Measurements from ENCODE around the gene TNN. TPM values are rescaled to one million over a fixed set of nuclear protein-coding genes. Genes with fewer than 3 reads are reported as not detected.

The TNN gene
- total and polyA plus RNA-seq, 2 experiments from 2014 or later: 0.18 to 0.31 TPM

- TF ChIP-seq ZNF462 (CRISPR knock-in tag; IDR thresholded peaks at IDR 0.05) (no peak), JUNB (IDR thresholded peaks at IDR 0.05; ENCODE audit: unreplicated experiment) (no peak), ZNF331 (CRISPR knock-in tag; IDR thresholded peaks at IDR 0.05; ENCODE audit: low read depth) (no peak), CREB1 (CRISPR knock-in tag; IDR thresholded peaks at IDR 0.05; ENCODE audit: low read depth) (no peak), STAT1 (IDR thresholded peaks at IDR 0.05; ENCODE audit: unreplicated experiment) (no peak), ETS1 (IDR thresholded peaks at IDR 0.05) (no peak), POLR2AphosphoS5 (IDR thresholded peaks at IDR 0.05; ENCODE audit: low read depth) (no peak), EZH2 (IDR thresholded peaks at IDR 0.05; ENCODE audit: low read depth, unreplicated experiment) (no peak)
Measured at GRCh38 chr1:175062858-175063257, 4.8 kb upstream of the TNN start (continued).

- no peak for DNase-seq (ENCODE audit: low spot score)
- Mint-ChIP-seq H3K36me3 (ENCODE audit: low read depth) (no peaks in the 10 kb centered on the region), H3K4me3 (no peak overlapping the region), H3K4me1 (peaks cover 48% of the 10 kb centered on the region), H3K9me3 (no peaks in the 10 kb centered on the region; the same call in 2 of the 3 replicates), H3K27me3 (ENCODE audit: insufficient read depth, low read depth, poor library complexity) (peaks cover 12% of the 10 kb centered on the region), H3K27ac (no peak overlapping the region)
- Histone ChIP-seq H3K4me2 (no peak overlapping the region), H3F3A (replicated peaks; ENCODE audit: low read depth) (no peaks in the 10 kb centered on the region), H4K20me1 (replicated peaks; ENCODE audit: insufficient read depth) (no peaks in the 10 kb centered on the region), H3K79me2 (replicated peaks; ENCODE audit: insufficient read depth) (no peaks in the 10 kb centered on the region), H2AFZ (no peak overlapping the region), H3K27ac (ENCODE audit: low read depth) (no peak overlapping the region), H3K27me3 (ENCODE audit: insufficient read depth) (no peaks in the 10 kb centered on the region), H3K4me1 (ENCODE audit: insufficient read depth) (peaks cover 25% of the 10 kb centered on the region), H3K4me3 (no peak overlapping the region), H3K9me2 (ENCODE audit: insufficient read depth) (no peaks in the 10 kb centered on the region), H3K36me3 (ENCODE audit: insufficient read depth) (no peaks in the 10 kb centered on the region)
- ATAC-seq: no peak
- TF ChIP-seq POLR2AphosphoS5 (IDR thresholded peaks at IDR 0.05; ENCODE audit: low read depth) (no peak), EZH2 (IDR thresholded peaks at IDR 0.05; ENCODE audit: low read depth, unreplicated experiment) (no peak), ETS1 (IDR thresholded peaks at IDR 0.05) (no peak), ZNF114 (CRISPR knock-in tag; IDR thresholded peaks at IDR 0.05) (no peak), NANOG (IDR thresholded peaks at IDR 0.05; ENCODE audit: borderline replicate concordance) (no peak), CTCF (conservative IDR thresholded peaks at IDR 0.05; ENCODE audit: low read depth in 2 of 2) (no peak), REST (IDR thresholded peaks at IDR 0.05; ENCODE audit: unreplicated experiment) (no peak)
Measured at GRCh38 chr1:175070818-175071217, 3.2 kb downstream of the TNN start.

All from GM23338 (cell line).